ENCODE data around the gene OASL. TPM values are rescaled to one million over a fixed set of nuclear protein-coding genes. Genes with fewer than 3 reads are reported as not detected.
"Not testable (repeated sequence)": the region's sequence is repeated elsewhere in the genome, so short reads cannot be mapped to it uniquely, and the experiment has no call there.

OASL gene
- polyA plus RNA-seq, 3 donors: 9.9 to 14.9 (median 13.4) TPM

GRCh38 chr12:121079736-121080272 lies 40.8 kb upstream of the OASL start:
- 96% methylated on average over 13 of the region's 13 CpGs for WGBS (ENCODE audit: insufficient coverage)
- H3K9me3 ChIP-seq (replicated peaks in 1 of 2; ENCODE audit: control insufficient read depth in 1 of 2, insufficient read depth in 1 of 2, low read length in 2 of 2): no peaks in the 10 kb centered on the region

GRCh38 chr12:121077440-121077839 lies 38.4 kb upstream of the OASL start:
- intact Hi-C loops (cut with micrococcal nuclease); H3K4me3 Mint-ChIP-seq; H3K27ac Mint-ChIP-seq; DNase-seq; H3K9me3 ChIP-seq (replicated peaks in 1 of 2; ENCODE audit: control insufficient read depth in 1 of 2, insufficient read depth in 1 of 2, low read length in 2 of 2); H3K36me3 Mint-ChIP-seq; H3K4me1 ChIP-seq (ENCODE audit: control insufficient read depth in 1 of 2, insufficient read depth in 2 of 2, low read length in 2 of 2); H4K20me1 ChIP-seq (ENCODE audit: insufficient read depth, low read length); H2AFZ ChIP-seq (ENCODE audit: insufficient read depth, low read depth, low read length, poor library complexity, severe bottlenecking); H3K4me1 Mint-ChIP-seq; H3K9ac ChIP-seq (ENCODE audit: insufficient read depth, low read length, poor library complexity, severe bottlenecking); H3K27me3 ChIP-seq (ENCODE audit: control insufficient read depth in 2 of 2, insufficient read depth in 2 of 2, low read length in 2 of 2); H3K4me3 ChIP-seq (replicated peaks in 1 of 3; ENCODE audit: low read depth in 2 of 3, low read length in 3 of 3); H3K27ac ChIP-seq (ENCODE audit: low read depth in 1 of 2, low read length in 2 of 2); H3K79me2 ChIP-seq (ENCODE audit: insufficient read depth, low read length); H3K4me2 ChIP-seq (replicated peaks; ENCODE audit: extremely low read depth, low read length, poor library complexity, severe bottlenecking); H3K36me3 ChIP-seq (replicated peaks in 1 of 2; ENCODE audit: control insufficient read depth in 1 of 2, insufficient read depth in 2 of 2, low read length in 2 of 2); H3K27me3 Mint-ChIP-seq (ENCODE audit: low read depth in 3 of 3): not testable (repeated sequence)
- no CpG with 5 or more reads among the region's 3 CpGs for WGBS (ENCODE audit: insufficient coverage)
- H3K9me3 Mint-ChIP-seq: peaks cover 7 to 20% (median 13%) of the 10 kb centered on the region in 7 donors

More at GRCh38 chr12:121079736-121080272, 40.8 kb upstream of the OASL start:
- Mint-ChIP-seq H3K27ac (no peak overlapping the region), H3K27me3 (ENCODE audit: low read depth in 3 of 3) (peaks cover 0 to 3% (median 0%) of the 10 kb centered on the region in 3 donors), H3K9me3 (peaks cover 2 to 9% (median 5%) of the 10 kb centered on the region in 7 donors), H3K4me3 (no peak overlapping the region), H3K36me3 (no peaks in the 10 kb centered on the region), H3K4me1 (no peaks in the 10 kb centered on the region)
- H2AFZ ChIP-seq (ENCODE audit: insufficient read depth, low read depth, low read length, poor library complexity, severe bottlenecking): no peak overlapping the region
- H3K27me3 ChIP-seq (ENCODE audit: control insufficient read depth in 2 of 2, insufficient read depth in 2 of 2, low read length in 2 of 2): no peaks in the 10 kb centered on the region
- intact Hi-C loops (cut with micrococcal nuclease): no loop called here
- no peaks in the 10 kb centered on the region for H3K36me3 ChIP-seq (replicated peaks in 1 of 2; ENCODE audit: control insufficient read depth in 1 of 2, insufficient read depth in 2 of 2, low read length in 2 of 2)
- H3K4me2 ChIP-seq (replicated peaks; ENCODE audit: extremely low read depth, low read length, poor library complexity, severe bottlenecking): no peak overlapping the region
- H3K9ac ChIP-seq (ENCODE audit: insufficient read depth, low read length, poor library complexity, severe bottlenecking): no peak overlapping the region
- no peak overlapping the region for H3K27ac ChIP-seq (ENCODE audit: low read depth in 1 of 2, low read length in 2 of 2)
- no peak overlapping the region for H3K4me3 ChIP-seq (replicated peaks in 1 of 3; ENCODE audit: low read depth in 2 of 3, low read length in 3 of 3)
- no peak for DNase-seq
- H3K79me2 ChIP-seq (ENCODE audit: insufficient read depth, low read length): no peaks in the 10 kb centered on the region
- TF ChIP-seq CTCF (IDR thresholded peaks at IDR 0.05): no peak
- no peaks in the 10 kb centered on the region for H3K4me1 ChIP-seq (ENCODE audit: control insufficient read depth in 1 of 2, insufficient read depth in 2 of 2, low read length in 2 of 2)
- H4K20me1 ChIP-seq (ENCODE audit: insufficient read depth, low read length): no peaks in the 10 kb centered on the region

GRCh38 chr12:121075911-121076310 lies 36.9 kb upstream of the OASL start:
- H3K27ac ChIP-seq (ENCODE audit: low read depth in 1 of 2, low read length in 2 of 2); H3K9me3 ChIP-seq (replicated peaks in 1 of 2; ENCODE audit: control insufficient read depth in 1 of 2, insufficient read depth in 1 of 2, low read length in 2 of 2); DNase-seq; H3K27me3 Mint-ChIP-seq (ENCODE audit: low read depth in 3 of 3); H3K4me3 ChIP-seq (replicated peaks in 1 of 3; ENCODE audit: low read depth in 2 of 3, low read length in 3 of 3); H3K9ac ChIP-seq (ENCODE audit: insufficient read depth, low read length, poor library complexity, severe bottlenecking); H3K27ac Mint-ChIP-seq; H3K4me2 ChIP-seq (replicated peaks; ENCODE audit: extremely low read depth, low read length, poor library complexity, severe bottlenecking); H3K4me3 Mint-ChIP-seq; H4K20me1 ChIP-seq (ENCODE audit: insufficient read depth, low read length); H3K36me3 Mint-ChIP-seq; H3K79me2 ChIP-seq (ENCODE audit: insufficient read depth, low read length); intact Hi-C loops (cut with micrococcal nuclease); H3K4me1 ChIP-seq (ENCODE audit: control insufficient read depth in 1 of 2, insufficient read depth in 2 of 2, low read length in 2 of 2); H3K27me3 ChIP-seq (ENCODE audit: control insufficient read depth in 2 of 2, insufficient read depth in 2 of 2, low read length in 2 of 2); H3K4me1 Mint-ChIP-seq; H2AFZ ChIP-seq (ENCODE audit: insufficient read depth, low read depth, low read length, poor library complexity, severe bottlenecking); H3K36me3 ChIP-seq (replicated peaks in 1 of 2; ENCODE audit: control insufficient read depth in 1 of 2, insufficient read depth in 2 of 2, low read length in 2 of 2): not testable (repeated sequence)
- peaks cover 7 to 20% (median 14%) of the 10 kb centered on the region in 7 donors for H3K9me3 Mint-ChIP-seq
- WGBS (ENCODE audit: insufficient coverage): 100% methylated on average over 9 of the region's 33 CpGs

Data from CD14-positive monocyte (primary cell).